Lung (tissue), 12 donors: ENCODE results near the gene BABAM2. TPM values are rescaled to one million over a fixed set of nuclear protein-coding genes. Genes with fewer than 3 reads are reported as not detected.

Experiments used
- ATAC-seq: fragments of 200-7000 bp; cut with Tn5 transposase; one replicate; pipeline ENCODE4 v1.9.1; 2020; ENCODE audit warnings: moderate number of reproducible peaks; ENCODE audit not compliant: insufficient read depth, low FRiP score
- DNase-seq, 3 donors: peaks; one replicate each; pipeline ENCODE4 v3.0.0-alpha.2; 2013 to 2017
- H3K27ac ChIP-seq, 2 donors: one replicate each; pipeline ENCODE4 v1.5.1; 2013; ENCODE audit warnings: mild to moderate bottlenecking in 2 of 2, moderate library complexity in 2 of 2, control low read depth in 1 of 2, inconsistent platforms in 1 of 2, low read depth in 1 of 2, low read length in 1 of 2
- H3K27me3 ChIP-seq, 3 donors: one replicate each; pipeline ENCODE4 v1.5.1; 2013; ENCODE audit warnings: low read length in 2 of 3; ENCODE audit not compliant: control insufficient read depth in 3 of 3, insufficient read depth in 3 of 3
- H3K36me3 ChIP-seq, 4 donors: one replicate each; pipeline ENCODE4 v1.5.1; 2013; ENCODE audit warnings: low read length in 4 of 4, mild to moderate bottlenecking in 1 of 4, moderate library complexity in 1 of 4; ENCODE audit not compliant: control insufficient read depth in 4 of 4, insufficient read depth in 4 of 4
- H3K4me1 ChIP-seq, 5 donors: one replicate each; pipeline ENCODE4 v1.5.1; 2013; ENCODE audit warnings: low read length in 5 of 5, mild to moderate bottlenecking in 2 of 5, moderate library complexity in 1 of 5; ENCODE audit not compliant: control insufficient read depth in 5 of 5, insufficient read depth in 5 of 5
- H3K4me3 ChIP-seq: one replicate; pipeline ENCODE4 v1.5.1; 2013; ENCODE audit warnings: mild to moderate bottlenecking, control low read depth, moderate library complexity
- H3K9ac ChIP-seq, 2 donors: one replicate each; pipeline ENCODE4 v1.5.1; 2013; ENCODE audit warnings: low read length in 2 of 2, control low read depth in 1 of 2; ENCODE audit not compliant: insufficient read depth in 1 of 2
- H3K9me3 ChIP-seq, 4 donors: one replicate each; pipeline ENCODE4 v1.5.1; 2013; ENCODE audit warnings: low read length in 3 of 4, mild to moderate bottlenecking in 1 of 4, moderate library complexity in 1 of 4; ENCODE audit not compliant: control insufficient read depth in 4 of 4, insufficient read depth in 3 of 4
- WGBS, 2 donors: extraction: QIAGEN DNeasy Blood & Tissue Kit; methylation state at CpG; one replicate each; pipeline ENCODE4 v1.1.7; 2013; 5-methylcytosine and 5-hydroxymethylcytosine counted together
- polyA plus RNA-seq, 2 donors: library from polyadenylated mRNA; stranded (reverse); fragments of 200-250 nt; gene quantifications; one replicate each; pipeline ENCODE4 v1.2.1, GENCODE V29; 2013
- total RNA-seq, 2 donors: library from RNA; depleted of rRNA in 1 of 2; stranded (reverse); fragments of >200 nt in 1 of 2; gene quantifications; one replicate each; pipeline ENCODE4 v1.2.1, GENCODE V29; 2014 to 2021
- TF ChIP-seq, protein P1 (sequence below): IDR thresholded peaks from 2 replicates; pipeline ENCODE4 v1.5.1; 2012; ENCODE audit warnings: mild to moderate bottlenecking; ENCODE audit errors: control extremely low read depth, extremely low read depth
- donor health status: control.
- donor health status: control.
- donor health status: Bipolar disorder and iron deficiency.
- donor health status: healthy.
- donor health status: DM: yes; HTN: yes; CAD: no.

Gene BABAM2
- total and polyA plus RNA-seq, 4 donors = 19.0 to 43.3 (median 33.7) TPM

DNA sequence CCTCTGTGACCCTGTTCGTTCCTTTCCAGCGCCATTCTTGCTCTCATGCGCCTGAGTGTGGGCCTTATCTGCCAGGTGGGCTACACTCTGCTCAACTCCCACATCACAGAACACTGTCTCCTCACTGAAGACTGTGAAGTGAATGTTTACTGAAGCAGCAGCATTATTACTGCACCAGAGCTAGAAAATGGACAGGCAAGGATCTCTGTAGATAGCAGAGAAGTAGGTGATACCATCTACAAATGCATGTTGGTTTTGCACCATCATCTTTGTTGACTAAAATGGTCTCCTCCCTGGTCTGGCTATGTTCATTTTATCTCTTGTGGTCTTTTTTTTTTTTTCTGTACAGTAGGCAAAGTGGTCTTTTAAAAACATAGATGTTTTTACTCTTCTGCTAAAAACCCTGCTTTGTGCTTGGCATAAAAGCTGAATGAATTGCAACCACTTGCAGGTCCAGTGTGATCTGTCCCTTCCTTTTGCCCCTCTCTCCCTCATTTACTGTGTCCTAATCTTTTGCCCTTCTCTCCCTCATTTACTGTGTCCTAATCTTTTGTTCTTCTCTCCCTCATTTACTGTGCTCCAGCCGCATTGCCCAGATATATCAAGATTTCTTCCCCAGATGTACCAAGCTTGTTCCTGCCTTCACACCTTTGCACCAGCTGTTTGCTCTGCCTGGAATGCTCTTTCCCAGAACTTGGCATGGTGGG lies 35.4 kb downstream of the BABAM2 start:
- WGBS, 2 donors = 92 to 96% methylated on average over 4 of the region's 4 CpGs
- Histone ChIP-seq H3K4me3 (no peak overlapping the region), H3K4me1 (peaks cover 0 to 4% (median 0%) of the 10 kb centered on the region in 5 donors), H3K36me3 (peaks cover 0 to 8% (median 2%) of the 10 kb centered on the region in 4 donors), H3K9me3 (no peaks in the 10 kb centered on the region), H3K27me3 (no peaks in the 10 kb centered on the region), H3K9ac (no peak overlapping the region), H3K27ac (no peak overlapping the region)
- TF ChIP-seq, protein P1, sequence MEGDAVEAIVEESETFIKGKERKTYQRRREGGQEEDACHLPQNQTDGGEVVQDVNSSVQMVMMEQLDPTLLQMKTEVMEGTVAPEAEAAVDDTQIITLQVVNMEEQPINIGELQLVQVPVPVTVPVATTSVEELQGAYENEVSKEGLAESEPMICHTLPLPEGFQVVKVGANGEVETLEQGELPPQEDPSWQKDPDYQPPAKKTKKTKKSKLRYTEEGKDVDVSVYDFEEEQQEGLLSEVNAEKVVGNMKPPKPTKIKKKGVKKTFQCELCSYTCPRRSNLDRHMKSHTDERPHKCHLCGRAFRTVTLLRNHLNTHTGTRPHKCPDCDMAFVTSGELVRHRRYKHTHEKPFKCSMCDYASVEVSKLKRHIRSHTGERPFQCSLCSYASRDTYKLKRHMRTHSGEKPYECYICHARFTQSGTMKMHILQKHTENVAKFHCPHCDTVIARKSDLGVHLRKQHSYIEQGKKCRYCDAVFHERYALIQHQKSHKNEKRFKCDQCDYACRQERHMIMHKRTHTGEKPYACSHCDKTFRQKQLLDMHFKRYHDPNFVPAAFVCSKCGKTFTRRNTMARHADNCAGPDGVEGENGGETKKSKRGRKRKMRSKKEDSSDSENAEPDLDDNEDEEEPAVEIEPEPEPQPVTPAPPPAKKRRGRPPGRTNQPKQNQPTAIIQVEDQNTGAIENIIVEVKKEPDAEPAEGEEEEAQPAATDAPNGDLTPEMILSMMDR = no peak
- DNase-seq = no peak
- ATAC-seq = no peak

DNA sequence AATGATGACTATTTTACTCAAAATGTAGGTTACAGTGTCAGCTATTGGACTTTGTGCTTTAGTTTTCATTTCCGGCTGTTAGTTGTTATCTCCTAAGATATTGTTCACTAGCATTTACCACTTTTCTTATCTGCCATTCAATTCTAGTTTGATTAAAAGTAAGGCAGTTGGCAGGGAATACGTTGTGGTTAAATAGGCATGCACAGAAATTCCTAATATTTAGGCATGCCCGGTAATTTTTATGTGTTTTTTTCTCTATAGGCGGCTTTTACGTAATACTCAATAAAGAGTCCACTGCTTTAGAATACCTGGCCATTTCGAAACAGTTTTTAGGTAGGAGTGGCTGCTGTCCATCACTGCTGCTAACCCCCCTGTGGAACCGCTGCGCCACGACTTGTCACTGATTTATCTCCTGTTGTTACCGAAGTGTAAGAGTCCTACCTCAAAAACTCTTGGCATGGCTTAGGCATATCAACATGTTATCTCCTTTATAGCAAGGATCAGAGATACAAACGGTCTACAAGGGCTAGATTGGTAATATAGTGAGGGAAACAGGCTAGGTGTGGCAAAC lies 39.5 kb downstream of the BABAM2 start:
- no peak for ATAC-seq
- Histone ChIP-seq H3K4me3 (no peak overlapping the region), H3K9ac (no peak overlapping the region)

DNA sequence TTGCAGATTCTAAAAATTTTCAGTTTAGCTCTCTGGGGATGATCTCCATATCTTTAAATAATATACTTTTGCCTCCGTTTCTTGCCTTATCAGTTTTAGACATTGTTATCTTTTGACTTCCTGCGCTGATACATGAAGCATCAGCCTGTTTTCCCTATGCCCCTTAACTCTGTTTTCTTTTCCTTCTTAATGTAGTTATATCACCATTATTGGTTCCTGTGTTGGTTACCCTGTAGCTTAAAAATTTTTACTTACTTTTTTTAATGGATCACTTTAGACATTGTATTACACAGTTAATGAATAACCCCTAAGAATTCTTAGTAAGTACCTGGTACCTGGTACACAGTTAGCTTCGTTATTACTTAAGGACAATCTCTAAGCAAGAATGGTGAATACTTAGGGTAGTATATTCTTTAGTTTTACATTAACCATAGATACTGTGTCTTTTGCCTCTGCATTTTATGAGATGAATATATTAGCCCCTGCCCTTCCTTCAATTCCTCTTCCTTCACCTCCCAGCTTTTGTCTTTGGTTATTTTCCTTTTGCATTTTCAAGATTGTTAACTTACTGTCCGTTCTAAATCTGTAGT lies 40.9 kb downstream of the BABAM2 start:
- Histone ChIP-seq H3K9ac (no peak overlapping the region), H3K36me3 (peaks cover 0 to 8% (median 0%) of the 10 kb centered on the region in 4 donors), H3K4me1 (peaks cover 0 to 8% (median 0%) of the 10 kb centered on the region in 5 donors), H3K27ac (no peak overlapping the region), H3K9me3 (no peaks in the 10 kb centered on the region), H3K4me3 (no peak overlapping the region), H3K27me3 (no peaks in the 10 kb centered on the region)
- no peak for DNase-seq
- WGBS, 2 donors = 67 to 78% methylated on average over 4 of the region's 4 CpGs
- no peak for ATAC-seq
- TF ChIP-seq, protein P1 = no peak

More for the DNA sequence above, 39.5 kb downstream of the BABAM2 start:
- peaks cover 0 to 8% (median 2%) of the 10 kb centered on the region in 5 donors for H3K4me1 ChIP-seq
- no peak overlapping the region for H3K27ac ChIP-seq
- TF ChIP-seq, protein P1 = no peak
- DNase-seq = no peak
- H3K27me3 ChIP-seq = no peaks in the 10 kb centered on the region
- 82 to 89% methylated on average over 11 of the region's 11 CpGs for WGBS, 2 donors
- no peaks in the 10 kb centered on the region for H3K9me3 ChIP-seq
- H3K36me3 ChIP-seq = peaks cover 0 to 8% (median 2%) of the 10 kb centered on the region in 4 donors
